SU-DHL-6 (cell line): Measurements from ENCODE around the gene PRICKLE2.

Experiments used
- CTCF ChIP-seq: fragments of 200-600 bp; sonication (generic); IDR thresholded peaks from one replicate; pipeline ENCODE4 v1.5.1; 2017; ENCODE audit warnings: antibody characterized with exemption, mild to moderate bottlenecking, low read length, moderate library complexity; ENCODE audit not compliant: insufficient read depth, poor library complexity, severe bottlenecking
- EZH2phosphoT487 ChIP-seq: fragments of 200-600 bp; sonication (generic), shearing (Covaris generic); conservative IDR thresholded peaks from 2 replicates; pipeline ENCODE4 v1.6.1; 2018; ENCODE audit warnings: mild to moderate bottlenecking, antibody characterized with exemption, low read length, moderate library complexity, mixed read lengths

GRCh38 chr3:64229903-64230302, 4.6 kb upstream of the PRICKLE2 start:
- TF ChIP-seq CTCF (no peak), EZH2phosphoT487 (no peak)
